Stimulated activated CD8-positive, alpha-beta memory T cell treated with anti-CD3 and anti-CD28 coated beads, Interleukin-12 subunit alpha, Interleukin-12 subunit beta, amount 100 ng/mL, for 4 hours (primary cell): Measurements from ENCODE around the gene FHOD1.

Source experiments
- DNase-seq: peaks from one replicate; pipeline ENCODE4 v3.0.0-alpha.2; 2020; ENCODE audit warnings: low read depth

Gene FHOD1

DNA sequence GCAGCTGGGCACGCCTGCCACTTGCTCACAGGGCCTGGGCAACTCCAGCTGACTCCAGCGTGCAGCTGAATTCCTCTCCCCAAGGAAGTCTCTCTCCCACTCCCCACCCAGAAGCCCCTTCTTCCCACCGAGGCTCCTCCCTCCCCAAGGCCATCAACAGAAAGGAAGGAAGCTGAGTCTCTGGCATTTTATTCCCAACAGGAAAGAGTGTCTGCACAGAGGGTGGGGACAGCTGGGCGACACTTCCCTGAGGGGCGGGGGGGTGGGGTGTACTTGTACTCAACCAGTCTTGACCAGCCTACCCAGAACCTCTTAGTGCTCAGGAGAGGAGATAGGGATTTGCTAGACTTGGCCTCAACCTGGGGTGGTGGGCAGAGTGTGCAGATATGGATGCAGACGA is 57.2 kb downstream of the FHOD1 start, which contains the start of gene EXOC3L1:
TSS of gene EXOC3L1 (minus strand) at position 96 of the 400 bp plus-strand sequence. CDS start 460 bp downstream, outside the sequence.
- DNase-seq = no peak

DNA sequence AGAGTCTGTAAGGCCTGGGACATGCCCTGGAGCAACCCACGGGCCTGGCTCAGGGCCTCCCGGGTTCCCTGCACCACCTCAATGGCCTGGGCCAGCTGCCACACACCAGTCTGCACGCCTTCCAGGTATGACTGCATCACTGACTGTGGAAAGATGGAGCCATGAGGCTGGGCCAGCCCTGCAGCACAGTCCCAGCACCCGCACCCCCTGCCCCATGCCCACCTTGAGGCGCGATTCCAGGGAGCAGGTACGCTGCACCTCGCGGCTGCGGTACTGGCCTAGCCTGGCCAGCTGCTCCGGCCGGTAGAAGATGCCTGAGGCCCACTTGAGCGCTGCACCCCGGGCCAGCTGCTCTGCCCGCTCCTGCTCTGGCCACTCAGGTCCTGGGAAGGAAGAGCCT is 58.5 kb downstream of the FHOD1 start:
- DNase-seq = no peak

DNA sequence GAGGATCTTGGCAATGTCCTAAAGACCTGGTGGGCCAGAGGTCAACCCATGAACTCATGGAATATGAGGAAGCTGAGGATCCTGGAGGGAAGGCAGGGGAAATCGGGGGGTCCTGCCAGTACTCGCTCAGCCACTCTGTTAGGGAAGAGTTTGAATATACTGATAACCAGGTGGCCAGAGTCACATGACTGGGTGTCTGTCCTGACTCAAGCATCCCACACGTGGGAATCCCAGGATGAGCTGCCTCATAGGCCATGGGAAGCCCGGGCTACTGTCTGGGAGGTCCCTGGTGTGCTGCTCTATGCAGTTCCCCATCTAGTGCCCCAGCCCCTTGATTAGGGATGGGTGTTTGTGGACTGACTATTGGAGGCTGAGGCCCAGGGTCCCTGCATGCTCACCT is 59.0 kb downstream of the FHOD1 start:
- DNase-seq = no peak

DNA sequence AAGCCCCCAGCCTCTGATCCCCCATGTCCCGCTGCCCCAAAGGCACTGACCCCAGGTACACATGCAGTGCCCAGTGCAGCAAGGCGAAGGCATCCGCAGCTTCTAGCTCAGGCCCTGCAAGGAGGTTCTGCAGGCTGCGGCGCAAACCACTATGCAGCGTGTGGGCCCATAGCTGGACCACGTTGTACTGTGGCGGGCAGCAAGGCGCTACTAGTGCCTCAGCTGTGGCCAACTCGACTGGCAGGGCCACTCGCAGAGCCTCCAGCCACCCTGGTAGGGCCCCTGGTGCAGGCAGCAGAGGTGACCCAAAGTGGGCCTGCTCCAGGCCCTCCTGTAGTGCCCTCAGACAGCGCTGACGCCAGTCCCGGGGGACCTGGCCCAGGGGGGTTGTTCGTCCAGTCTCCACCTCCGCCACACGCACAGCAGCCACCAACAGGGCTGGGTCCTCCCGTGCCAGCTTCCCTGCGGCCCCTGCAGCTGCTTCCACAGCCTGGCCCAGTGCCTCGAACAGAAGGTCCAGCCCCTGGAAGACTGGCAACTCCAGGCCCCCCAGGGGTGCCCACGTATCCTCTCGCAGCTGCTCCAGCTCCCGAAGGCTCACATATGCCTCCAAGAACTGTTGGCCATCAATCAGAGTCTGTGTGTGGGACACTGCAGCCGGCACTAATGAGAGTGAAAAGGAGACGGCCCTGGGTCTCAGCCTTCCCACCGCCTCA is 59.9 kb downstream of the FHOD1 start:
- no peak for DNase-seq

DNA sequence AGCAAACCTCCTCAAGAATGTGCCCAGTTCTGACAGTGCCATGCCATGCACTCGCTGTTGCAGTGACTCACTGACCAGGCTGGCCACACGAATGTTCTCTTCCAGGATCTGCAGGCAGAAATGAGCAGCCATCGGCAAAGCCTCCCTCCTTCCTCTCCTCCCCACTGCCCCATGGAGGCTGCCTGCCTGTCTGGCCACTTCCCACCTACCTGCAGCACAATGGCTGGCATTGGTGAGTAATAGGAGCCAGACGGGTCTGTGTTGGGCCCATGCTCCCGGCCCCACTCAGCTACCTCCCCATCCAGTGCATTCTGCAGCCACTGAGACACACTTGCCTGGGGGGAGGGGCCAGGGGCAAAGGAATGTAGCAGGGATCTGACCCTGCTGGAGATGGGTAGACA is 60.7 kb downstream of the FHOD1 start:
- DNase-seq = no peak

DNA sequence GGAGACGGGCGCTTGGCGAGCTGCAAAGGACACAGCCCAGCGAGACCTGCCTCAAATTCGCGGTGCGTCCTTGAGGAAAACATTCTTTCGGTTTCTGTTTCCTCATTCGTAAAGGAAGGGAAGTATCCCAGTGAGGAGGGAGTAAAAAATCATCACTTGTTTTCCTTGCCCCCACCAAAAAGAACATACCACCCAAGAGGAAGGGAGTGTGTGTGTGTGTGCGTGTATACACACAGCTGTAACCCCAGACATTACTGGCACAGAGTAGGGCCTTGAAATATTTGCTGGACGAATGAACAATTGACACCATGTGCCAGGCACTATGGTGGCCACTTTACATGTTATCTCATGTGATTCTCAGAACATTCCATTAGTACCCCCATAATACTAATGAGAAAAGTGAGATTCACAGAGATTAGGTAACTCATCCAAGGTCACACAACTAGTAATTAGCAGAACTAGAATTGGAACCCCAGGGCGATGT is 61.6 kb downstream of the FHOD1 start:
- no peak for DNase-seq

DNA sequence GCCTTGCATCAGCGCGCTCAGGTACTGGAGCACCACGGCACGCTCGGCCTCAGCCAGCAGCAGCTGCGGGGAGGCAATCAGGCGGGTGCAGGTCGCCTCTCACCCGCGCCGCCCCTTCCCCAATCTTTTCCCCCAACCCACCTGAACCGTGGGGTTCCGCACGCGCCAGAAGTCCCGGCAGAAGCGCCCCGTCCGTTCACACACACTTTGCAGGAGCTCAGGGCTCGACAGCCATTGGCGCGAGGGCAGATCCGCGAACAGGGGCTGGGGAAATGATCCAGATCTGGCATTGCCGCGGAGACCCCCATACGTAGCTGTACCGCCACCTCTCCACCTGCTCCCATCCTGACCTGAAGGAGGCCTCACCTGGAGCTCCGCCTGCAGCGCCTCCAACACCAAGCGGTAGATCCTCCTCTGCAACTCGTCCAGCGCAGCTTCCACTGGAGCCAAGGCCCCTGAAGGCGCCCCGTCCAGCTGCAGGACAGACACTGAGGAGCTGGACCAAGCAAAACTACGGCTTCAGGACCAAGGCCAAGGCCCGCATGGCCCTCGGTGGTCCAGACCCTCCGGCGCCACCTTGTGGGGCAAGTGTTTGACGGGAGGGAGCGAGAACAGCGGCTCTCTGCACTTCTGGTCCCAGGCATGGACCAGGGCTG is 62.2 kb downstream of the FHOD1 start:
- peak; percentile 63 for DNase-seq

DNA sequence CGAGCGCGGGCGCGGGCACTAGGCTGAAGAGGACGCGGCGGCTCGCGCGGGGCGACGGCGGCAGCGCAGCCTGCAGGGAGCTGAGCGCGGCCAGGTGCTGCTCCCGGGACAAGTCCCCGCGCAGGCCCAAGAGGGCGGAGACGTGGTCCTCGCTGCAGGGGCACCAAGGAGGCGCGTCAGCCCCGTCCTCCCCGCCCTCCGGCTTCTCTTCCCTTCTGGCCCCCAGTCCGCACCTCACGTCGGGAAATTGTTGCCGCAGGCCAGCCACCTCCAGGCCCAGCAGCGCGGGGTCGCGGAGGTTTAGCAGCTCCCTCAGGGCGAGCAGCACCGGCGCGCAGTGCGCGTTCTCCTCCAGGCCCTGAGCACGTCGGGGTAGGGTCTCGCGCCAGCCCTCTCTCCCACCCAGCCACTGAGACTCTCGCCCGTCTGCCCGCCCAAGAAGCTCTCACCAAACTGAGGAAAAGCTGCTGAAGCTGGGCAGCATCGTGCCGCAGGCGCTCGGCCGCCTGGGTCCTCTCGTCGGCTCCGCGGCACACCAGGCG is 62.8 kb downstream of the FHOD1 start:
- no peak for DNase-seq

DNA sequence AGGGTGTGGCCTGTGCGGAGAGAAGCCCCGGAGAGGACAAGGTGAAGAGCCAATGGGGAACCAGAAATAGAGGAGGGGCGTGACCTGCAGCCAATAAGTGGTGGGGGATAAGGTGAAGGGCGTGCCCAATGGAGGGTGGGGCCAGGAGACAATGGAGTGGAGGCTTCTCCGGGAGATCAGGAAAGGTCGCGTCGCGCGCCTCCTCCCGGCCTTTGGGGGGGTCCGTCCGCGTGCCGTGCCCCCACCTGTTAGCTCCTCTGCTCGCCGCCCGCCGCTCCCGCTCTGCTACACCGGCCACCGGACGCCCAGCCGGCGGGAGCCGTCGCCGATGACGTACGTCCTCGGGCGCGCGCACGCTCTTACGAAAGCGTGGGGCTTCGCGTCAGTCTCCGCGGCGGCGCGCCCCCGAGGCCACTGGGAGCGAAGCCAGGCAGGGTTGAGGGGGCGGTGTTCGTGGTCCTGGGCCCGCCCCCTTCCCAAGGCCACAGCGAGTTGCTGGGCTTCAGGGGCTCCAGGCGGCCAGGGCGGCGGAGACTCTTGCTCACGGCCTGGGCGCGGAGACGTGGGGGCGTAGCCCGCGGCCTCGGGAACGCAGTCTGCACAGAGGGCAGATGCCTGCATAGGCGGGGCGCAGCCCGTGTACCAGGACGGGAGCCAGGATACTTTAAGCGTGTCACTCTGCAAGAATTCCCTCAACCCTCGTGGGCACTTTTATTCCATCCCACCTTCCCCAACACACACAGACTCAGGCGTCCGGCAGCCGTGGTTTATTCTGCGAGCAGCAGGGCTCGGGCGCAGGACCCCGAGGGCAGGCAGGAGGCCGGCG is 63.4 kb downstream of the FHOD1 start, which contains the start of gene MATCAP1:
TSS of gene MATCAP1 (minus strand) at position 337 of the 826 bp plus-strand sequence. CDS start 3,353 bp downstream, outside the sequence.
- peak; percentile 81 for DNase-seq

DNA sequence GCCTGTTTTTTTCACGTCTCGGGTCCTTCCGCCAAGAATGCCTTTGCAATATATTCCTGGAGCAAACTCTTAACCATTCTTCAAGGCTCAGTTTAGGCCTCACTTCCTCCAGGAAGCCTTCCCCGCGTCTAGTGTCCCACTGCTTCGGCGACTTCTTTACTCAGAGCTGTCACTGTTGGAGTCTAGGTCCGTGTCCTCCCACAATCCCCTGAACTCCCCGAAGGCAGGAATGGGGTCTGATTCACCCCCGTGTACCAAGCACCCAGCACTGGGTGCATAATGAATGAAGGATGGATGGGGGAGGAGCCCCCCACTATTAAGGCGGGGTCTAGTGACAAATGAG is 64.0 kb downstream of the FHOD1 start:
- no peak for DNase-seq

DNA sequence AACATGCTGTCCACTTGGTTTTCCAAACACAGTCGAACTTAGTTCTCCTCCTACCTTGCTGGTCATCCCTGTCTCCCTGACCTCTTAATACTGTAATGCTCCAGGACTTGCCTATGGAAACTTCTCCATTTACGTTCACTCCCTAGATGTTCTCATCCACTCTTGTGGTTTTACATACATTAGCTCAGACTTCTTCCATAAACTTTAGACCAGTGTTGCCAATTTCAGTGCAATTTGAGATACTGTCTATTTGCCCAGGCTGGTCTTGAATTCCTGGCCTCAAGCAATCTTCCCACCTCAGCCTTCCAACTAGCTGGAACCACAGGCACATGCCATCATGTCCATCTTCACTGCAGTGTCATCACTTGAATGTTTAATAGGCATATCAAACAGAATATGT is 65.0 kb downstream of the FHOD1 start:
- DNase-seq = no peak

DNA sequence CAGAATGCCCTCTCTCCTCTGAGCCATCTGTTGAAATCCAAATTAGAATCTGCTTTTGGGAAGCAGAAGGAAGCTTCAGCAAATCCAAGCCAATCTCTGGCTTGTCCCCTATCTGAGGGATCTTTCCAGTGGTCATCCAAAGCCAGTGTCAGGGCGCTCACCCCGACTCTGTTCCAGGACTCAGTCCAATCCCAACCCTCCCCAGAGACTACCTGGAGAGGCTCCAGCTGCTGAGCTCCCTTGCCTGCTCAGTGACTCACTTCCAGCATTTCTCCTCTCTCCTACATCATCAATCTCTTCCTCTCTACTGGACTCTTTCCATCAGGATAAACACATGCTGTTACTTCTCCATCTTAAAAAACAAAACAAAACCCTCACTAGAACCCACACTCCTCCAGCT is 65.9 kb downstream of the FHOD1 start:
- no peak for DNase-seq

DNA sequence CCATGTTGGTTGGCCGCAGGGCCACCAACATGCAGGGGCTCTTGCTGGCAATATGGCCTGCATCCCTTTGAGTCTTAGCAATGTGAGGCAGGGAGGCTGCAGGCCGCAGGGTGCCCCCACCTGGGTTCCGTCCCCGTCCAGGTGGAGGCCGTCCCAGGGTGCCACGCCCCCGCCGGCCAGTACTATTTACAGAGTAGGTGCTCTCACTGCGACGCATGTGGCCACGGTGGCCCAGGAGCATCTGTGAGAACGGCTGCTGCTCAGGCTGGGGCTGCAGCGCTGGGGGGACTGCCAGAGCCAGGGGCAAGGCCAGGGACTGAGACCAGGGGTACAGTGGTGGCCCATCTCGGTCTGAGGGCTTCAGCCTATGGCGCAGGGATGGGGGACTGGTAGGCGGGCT is 67.1 kb downstream of the FHOD1 start:
- DNase-seq = no peak

DNA sequence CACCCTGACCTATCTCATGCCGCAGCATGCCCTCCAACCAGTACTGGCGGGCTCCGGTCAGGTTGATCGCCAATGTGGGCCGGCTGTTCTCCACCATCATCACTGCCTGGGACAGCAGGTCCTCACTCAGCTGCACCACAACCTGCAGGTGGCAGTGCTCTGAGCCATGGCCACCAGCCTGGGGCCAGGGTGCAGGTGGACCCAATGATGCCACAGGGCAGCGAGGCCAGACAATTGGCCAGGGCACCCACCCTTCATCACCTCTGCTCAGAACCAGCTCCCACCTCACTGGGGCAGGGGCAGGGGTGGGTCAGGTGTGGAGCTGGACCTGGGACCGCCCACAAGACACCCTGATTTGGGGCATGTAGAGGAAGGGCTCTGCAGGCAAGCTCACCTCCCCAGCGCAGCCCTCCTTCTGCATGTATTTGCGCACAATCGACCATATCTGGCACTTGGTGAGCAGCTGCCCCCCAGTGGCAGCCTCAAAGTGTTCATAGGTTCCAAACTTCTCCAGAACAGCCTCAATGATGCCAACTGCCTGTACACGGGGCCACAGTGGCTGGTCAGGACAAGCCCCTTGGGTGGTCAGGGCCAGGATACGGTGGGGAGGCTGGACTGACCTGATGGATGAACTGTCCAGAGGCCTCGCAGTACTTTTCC is 67.7 kb downstream of the FHOD1 start:
- no peak for DNase-seq
